ENCODE data around the gene IFNG. TPM values are rescaled to one million over a fixed set of nuclear protein-coding genes. Genes with fewer than 3 reads are reported as not detected.
A peak's percentile ranks its signal among the peaks of the same experiment; 100 is the strongest.

The IFNG gene
- total and polyA plus RNA-seq, 2 experiments from 2014 or later: not detected

GRCh38 chr12:68166317-68166831 is 6.8 kb upstream of the IFNG start:
- no peak for DNase-seq (ENCODE audit: low spot score)
- H3K79me2 ChIP-seq: no peaks in the 10 kb centered on the region
- WGBS (ENCODE audit: low lambda C conversion rate, missing lambda C conversion rate): 72% methylated on average over 5 of the region's 5 CpGs
- H3K4me3 ChIP-seq: no peak overlapping the region
- H3K36me3 ChIP-seq (replicated peaks; ENCODE audit: insufficient read depth, low read depth): no peaks in the 10 kb centered on the region
- no peaks in the 10 kb centered on the region for H3K9me2 ChIP-seq (replicated peaks; ENCODE audit: insufficient read depth)
- TF ChIP-seq EZH2 (IDR thresholded peaks at IDR 0.05; ENCODE audit: borderline replicate concordance) (no peak), EZH2phosphoT487 (IDR thresholded peaks at IDR 0.05; ENCODE audit: low read depth, severe bottlenecking, unreplicated experiment) (no peak), CTCF (IDR thresholded peaks at IDR 0.05; ENCODE audit: poor library complexity) (no peak)
- H3K9me3 ChIP-seq (ENCODE audit: low read depth): no peaks in the 10 kb centered on the region
- no peaks in the 10 kb centered on the region for H3K27me3 ChIP-seq
- no peaks in the 10 kb centered on the region for H4K20me1 ChIP-seq (ENCODE audit: insufficient read depth, poor library complexity, severe bottlenecking)
- H3K27ac ChIP-seq: no peak overlapping the region
- no peak overlapping the region for H3K4me2 ChIP-seq
- no peaks in the 10 kb centered on the region for H3K4me1 ChIP-seq (ENCODE audit: insufficient read depth)
- no peak overlapping the region for H2AFZ ChIP-seq

- H3K27me3 ChIP-seq: no peaks in the 10 kb centered on the region
- no peaks in the 10 kb centered on the region for H3K9me2 ChIP-seq (replicated peaks; ENCODE audit: insufficient read depth)
- no peak overlapping the region for H2AFZ ChIP-seq
- no peak for TF ChIP-seq CTCF (IDR thresholded peaks at IDR 0.05; ENCODE audit: poor library complexity)
- H3K27ac ChIP-seq: no peak overlapping the region
- no peaks in the 10 kb centered on the region for H3K9me3 ChIP-seq (ENCODE audit: low read depth)
- H3K4me2 ChIP-seq: no peak overlapping the region
- H3K4me3 ChIP-seq: no peak overlapping the region
- no peaks in the 10 kb centered on the region for H4K20me1 ChIP-seq (ENCODE audit: insufficient read depth, poor library complexity, severe bottlenecking)
- 93% methylated on average over 4 of the region's 4 CpGs for WGBS (ENCODE audit: low lambda C conversion rate, missing lambda C conversion rate)
- DNase-seq (ENCODE audit: low spot score): no peak
- no peaks in the 10 kb centered on the region for H3K79me2 ChIP-seq
- no peaks in the 10 kb centered on the region for H3K36me3 ChIP-seq (replicated peaks; ENCODE audit: insufficient read depth, low read depth)
- H3K4me1 ChIP-seq (ENCODE audit: insufficient read depth): no peaks in the 10 kb centered on the region
Observed at GRCh38 chr12:68163560-68164081, 4.1 kb upstream of the IFNG start.

DNA sequence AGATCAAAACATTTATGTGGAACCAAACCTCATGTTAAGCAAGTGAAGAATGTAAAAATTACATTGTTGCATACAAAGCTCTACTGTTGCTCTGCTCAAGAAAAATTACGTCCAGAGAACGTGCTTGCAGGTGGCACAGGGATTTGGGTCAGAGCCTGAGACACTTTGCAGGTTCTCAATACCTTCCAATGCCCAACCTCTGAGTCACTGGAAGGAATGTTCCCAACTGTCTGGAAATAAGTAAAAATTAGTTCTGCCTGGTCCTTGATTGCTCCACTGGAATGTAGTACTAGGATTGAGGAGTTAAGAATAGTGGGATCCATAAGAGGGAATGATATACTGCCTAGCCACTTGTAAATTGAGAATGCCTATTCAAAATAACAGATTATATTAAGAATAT is 2.8 kb upstream of the IFNG start:
- TF ChIP-seq EZH2 (IDR thresholded peaks at IDR 0.05; ENCODE audit: borderline replicate concordance): no peak
- no peak for TF ChIP-seq EZH2phosphoT487 (IDR thresholded peaks at IDR 0.05; ENCODE audit: low read depth, severe bottlenecking, unreplicated experiment)
- no peak for TF ChIP-seq CTCF (IDR thresholded peaks at IDR 0.05; ENCODE audit: poor library complexity)
- Histone ChIP-seq H2AFZ (no peak overlapping the region), H3K27ac (no peak overlapping the region), H3K4me2 (no peak overlapping the region), H3K9me2 (replicated peaks; ENCODE audit: insufficient read depth) (no peaks in the 10 kb centered on the region), H3K79me2 (no peaks in the 10 kb centered on the region), H3K27me3 (no peaks in the 10 kb centered on the region), H3K9me3 (ENCODE audit: low read depth) (no peaks in the 10 kb centered on the region), H3K4me1 (ENCODE audit: insufficient read depth) (no peaks in the 10 kb centered on the region), H3K36me3 (replicated peaks; ENCODE audit: insufficient read depth, low read depth) (no peaks in the 10 kb centered on the region), H3K4me3 (no peak overlapping the region), H4K20me1 (ENCODE audit: insufficient read depth, poor library complexity, severe bottlenecking) (no peaks in the 10 kb centered on the region)
- WGBS (ENCODE audit: low lambda C conversion rate, missing lambda C conversion rate): 74% methylated on average over 2 of the region's 2 CpGs
- DNase-seq (ENCODE audit: low spot score): no peak

GRCh38 chr12:68158432-68158831 is 1.1 kb downstream of the IFNG start:
- no peak overlapping the region for H3K4me2 ChIP-seq
- H3K4me3 ChIP-seq: no peak overlapping the region
- H3K27me3 ChIP-seq: no peaks in the 10 kb centered on the region
- 55% methylated on average over 2 of the region's 2 CpGs for WGBS (ENCODE audit: low lambda C conversion rate, missing lambda C conversion rate)
- no peak overlapping the region for H3K27ac ChIP-seq
- H3K36me3 ChIP-seq (replicated peaks; ENCODE audit: insufficient read depth, low read depth): no peaks in the 10 kb centered on the region
- no peaks in the 10 kb centered on the region for H3K9me2 ChIP-seq (replicated peaks; ENCODE audit: insufficient read depth)
- no peak overlapping the region for H2AFZ ChIP-seq
- DNase-seq (ENCODE audit: low spot score): no peak
- H4K20me1 ChIP-seq (ENCODE audit: insufficient read depth, poor library complexity, severe bottlenecking): no peaks in the 10 kb centered on the region
- H3K9me3 ChIP-seq (ENCODE audit: low read depth): no peaks in the 10 kb centered on the region
- H3K4me1 ChIP-seq (ENCODE audit: insufficient read depth): no peaks in the 10 kb centered on the region
- TF ChIP-seq EZH2phosphoT487 (IDR thresholded peaks at IDR 0.05; ENCODE audit: low read depth, severe bottlenecking, unreplicated experiment) (no peak), CTCF (IDR thresholded peaks at IDR 0.05; ENCODE audit: poor library complexity) (peak; percentile 31)
- no peaks in the 10 kb centered on the region for H3K79me2 ChIP-seq

Data from hepatocyte (in vitro differentiated cells).